ENCODE measurements around the gene PARP2.

DNA sequence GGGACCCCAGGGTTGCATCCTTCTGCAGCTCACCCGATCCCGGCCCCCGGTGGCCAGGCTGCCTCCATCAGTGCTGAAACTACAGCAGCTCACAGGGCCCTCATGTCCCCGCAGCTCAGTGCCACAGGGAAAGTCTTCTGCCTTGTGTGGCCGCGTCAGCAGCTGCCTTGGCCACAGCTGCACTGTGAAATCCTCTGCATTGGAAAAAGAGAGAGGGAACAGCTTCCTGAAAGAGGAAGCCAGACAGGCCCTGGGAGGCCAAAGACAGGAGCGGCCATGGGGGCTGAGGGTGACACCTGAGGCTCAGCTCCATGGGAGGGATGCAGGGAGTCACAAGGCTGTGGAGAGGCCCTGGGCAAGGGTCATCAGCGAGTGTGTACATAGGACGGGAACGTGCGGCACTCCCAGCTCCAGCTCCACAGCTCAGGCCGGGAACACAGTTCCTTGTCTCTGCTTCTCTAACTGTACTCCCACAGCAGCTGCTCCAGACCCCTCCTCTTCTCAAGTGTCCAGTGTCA lies 32.7 kb downstream of the PARP2 start:
- TF ChIP-seq, protein P1, sequence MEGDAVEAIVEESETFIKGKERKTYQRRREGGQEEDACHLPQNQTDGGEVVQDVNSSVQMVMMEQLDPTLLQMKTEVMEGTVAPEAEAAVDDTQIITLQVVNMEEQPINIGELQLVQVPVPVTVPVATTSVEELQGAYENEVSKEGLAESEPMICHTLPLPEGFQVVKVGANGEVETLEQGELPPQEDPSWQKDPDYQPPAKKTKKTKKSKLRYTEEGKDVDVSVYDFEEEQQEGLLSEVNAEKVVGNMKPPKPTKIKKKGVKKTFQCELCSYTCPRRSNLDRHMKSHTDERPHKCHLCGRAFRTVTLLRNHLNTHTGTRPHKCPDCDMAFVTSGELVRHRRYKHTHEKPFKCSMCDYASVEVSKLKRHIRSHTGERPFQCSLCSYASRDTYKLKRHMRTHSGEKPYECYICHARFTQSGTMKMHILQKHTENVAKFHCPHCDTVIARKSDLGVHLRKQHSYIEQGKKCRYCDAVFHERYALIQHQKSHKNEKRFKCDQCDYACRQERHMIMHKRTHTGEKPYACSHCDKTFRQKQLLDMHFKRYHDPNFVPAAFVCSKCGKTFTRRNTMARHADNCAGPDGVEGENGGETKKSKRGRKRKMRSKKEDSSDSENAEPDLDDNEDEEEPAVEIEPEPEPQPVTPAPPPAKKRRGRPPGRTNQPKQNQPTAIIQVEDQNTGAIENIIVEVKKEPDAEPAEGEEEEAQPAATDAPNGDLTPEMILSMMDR (conservative IDR thresholded peaks at IDR 0.05; ENCODE audit: low read length): no peak
- no peak for TF ChIP-seq EZH2phosphoT487 (IDR thresholded peaks at IDR 0.05; ENCODE audit: borderline replicate concordance)
